ENCODE data around the gene MBD5.

Gene MBD5

DNA sequence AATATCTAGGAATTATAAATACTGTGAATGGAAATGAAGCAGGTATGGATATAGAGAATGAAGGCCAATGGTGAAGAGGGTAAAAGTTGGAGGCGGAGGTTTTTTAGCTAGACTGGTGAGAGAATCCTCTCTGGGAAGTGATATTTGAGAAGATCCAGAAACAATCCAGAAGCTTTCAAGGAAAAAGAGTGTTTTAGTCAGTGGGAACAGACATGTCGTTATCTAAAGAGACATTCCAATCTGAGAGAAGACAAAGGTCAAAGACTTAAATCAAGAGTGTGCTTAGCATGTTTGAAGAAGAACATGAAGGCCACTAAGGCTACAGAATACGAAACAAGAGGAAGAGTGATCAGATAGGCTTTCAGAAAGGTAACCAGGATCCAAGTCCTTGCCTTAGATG lies 211.0 kb downstream of the MBD5 start:
- no peak for DNase-seq (ENCODE audit: low read depth)

DNA sequence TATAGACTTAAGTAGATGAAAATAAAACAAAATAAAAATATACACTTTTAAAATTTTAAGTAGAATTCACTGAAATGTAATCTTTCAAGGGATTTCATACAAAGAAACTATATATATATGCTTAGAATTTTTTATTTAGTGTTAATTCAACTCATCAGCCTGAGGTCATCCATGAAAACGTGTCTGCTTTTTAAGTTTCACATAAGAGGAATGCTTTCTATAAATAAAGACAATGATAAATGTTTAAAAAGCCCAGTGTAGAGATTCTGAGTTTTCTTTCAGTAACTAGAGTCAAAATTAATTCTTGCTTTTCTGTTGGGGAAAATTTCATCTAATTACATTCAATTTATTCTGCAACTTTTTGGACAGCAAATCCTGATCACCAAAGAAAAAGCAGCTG lies 213.3 kb downstream of the MBD5 start:
- no peak for DNase-seq (ENCODE audit: low read depth)

DNA sequence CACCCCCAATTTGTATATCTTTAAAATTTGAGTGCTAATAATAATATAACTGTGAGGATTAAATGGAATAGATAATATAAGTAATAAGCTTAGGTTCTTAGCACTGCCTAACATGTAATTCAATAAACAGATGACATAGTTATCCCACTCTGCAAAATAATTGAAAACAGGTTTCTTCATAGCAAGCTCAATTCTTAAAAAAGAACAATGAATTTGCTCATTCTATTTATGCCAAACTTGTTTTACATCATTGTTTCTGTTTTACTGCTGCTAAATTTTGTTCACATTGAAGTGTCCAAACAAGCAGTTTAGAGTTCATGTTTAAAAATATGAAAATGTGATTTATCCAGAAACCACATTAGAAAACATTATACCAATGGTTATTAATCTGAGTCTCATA lies 217.0 kb downstream of the MBD5 start:
- DNase-seq (ENCODE audit: low read depth), result no peak

DNA sequence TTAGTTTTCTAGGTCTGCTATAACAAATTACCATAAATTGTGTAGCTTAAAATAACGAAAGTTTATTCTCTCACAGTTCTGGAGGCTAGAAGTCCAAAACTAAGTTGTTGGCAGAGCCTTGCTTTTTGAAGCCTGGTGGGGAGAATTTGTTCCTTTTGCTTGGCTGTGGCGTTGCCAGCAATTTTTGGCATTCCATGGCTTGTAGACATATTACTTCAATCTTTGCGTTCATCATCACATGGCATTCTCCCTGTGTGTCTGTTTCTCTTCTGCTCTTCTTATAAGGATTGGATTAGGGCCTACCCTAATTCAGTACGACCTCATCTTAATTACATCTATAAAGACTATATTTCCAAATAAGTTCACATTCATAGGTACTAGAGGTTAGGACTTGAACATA lies 217.7 kb downstream of the MBD5 start:
- DNase-seq (ENCODE audit: low read depth), result no peak

DNA sequence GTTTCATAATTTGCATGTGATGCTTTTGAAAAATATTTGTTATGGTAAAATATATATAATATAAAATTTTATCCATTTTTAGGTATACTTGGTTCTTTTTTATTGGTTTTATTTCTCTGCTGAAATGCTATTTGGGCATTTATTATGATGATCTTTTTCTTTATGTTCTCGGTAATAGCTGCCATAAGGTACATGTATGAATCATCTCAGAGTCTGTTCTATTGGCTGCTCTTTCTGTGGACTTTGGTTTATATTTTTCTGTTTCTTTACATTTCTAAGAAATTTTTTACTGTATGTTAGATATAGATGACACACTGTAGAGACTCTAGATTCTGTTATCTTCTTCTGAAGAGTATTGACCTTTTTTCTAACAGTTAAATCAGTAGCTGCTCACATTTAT lies 219.9 kb downstream of the MBD5 start:
- no peak for DNase-seq (ENCODE audit: low read depth)

DNA sequence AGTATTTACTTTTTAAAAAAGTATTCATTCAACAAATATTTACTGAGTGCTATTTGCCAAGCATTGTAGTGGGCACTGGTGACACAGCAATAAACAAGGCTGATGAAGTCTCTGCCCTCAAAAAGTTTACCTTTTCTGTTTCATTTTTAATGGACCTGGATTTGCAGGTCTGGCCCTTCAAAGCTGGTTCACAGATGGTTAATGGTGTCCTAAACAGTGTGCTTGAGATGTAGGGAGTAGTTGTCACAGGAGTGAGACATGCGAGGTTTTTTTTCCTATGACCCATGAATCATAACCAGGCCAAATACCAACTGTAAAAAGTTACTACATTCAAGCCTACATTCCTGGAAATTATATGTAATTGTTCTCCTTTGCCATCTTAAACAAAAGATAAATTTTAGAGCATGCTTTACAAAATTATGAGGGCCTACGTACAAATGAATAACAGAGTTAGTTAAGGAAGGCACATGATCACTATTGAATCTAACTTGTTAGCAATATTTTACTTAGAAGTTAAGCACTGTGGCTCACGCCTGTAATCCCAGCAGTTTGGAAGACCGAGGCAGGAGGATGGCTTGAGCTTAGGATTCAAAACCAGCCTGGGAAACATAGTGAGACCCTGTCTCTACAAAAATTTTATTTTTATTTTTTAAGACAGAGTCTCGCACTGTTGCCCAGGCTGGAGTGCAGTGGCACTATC lies 223.9 kb downstream of the MBD5 start:
- DNase-seq (ENCODE audit: low read depth), result no peak

DNA sequence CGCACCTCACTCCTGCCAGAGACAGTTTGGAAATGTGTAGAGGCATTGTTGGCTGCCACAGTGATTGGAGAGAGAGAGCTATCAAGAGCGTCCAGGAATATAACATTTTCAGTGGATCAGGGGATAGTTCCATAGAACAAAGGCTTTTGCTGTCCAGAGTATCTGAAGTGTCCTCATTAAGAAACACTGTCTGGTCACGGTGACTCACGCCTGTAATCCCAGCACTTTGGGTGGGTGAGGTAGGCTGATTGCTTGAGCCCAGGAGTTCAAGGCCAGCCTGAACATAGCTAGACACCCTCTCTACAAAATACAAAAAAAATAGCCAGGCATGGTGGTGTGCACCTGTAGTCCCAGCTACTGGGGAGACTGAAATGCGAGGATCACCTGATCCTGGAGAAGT lies 231.1 kb downstream of the MBD5 start:
- no peak for DNase-seq (ENCODE audit: low read depth)

DNA sequence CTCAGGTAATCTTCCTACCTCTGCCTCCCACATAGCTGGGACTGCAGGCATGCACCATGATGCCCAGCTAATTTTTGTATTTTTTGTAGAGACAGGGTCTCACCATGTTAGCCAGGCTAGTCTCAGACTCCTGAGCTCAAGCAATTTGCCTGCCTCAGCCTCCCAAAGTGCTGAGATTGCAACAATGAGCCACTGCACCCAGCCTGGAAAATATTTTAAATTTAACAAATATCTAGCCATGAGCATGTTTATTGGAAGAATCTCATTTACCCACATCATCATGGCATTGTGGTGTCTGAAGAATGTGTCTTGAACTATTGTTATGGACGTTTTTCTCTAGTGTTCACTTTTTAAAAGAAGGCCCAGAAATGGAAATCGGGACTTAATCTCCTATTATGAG lies 231.8 kb downstream of the MBD5 start:
- DNase-seq (ENCODE audit: low read depth), result no peak

DNA sequence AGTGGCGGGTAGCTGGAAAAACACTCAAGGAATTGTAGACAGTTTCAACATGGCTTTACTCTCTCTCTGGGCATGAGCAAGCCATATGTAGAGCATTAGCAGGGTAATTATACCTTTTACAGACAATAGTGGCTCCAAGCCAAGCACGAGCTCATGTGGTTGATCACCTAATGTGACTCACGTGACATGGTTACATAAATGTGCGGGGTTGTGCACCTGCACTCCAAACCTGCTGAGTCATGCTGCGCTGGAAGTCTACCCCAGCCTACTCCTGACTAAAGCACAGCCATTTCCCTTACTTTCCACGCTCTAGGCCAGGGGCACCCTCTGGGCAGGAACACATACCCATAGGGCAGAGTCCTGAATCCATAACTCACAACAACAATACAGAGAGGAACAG lies 232.8 kb downstream of the MBD5 start:
- DNase-seq (ENCODE audit: low read depth), result no peak

DNA sequence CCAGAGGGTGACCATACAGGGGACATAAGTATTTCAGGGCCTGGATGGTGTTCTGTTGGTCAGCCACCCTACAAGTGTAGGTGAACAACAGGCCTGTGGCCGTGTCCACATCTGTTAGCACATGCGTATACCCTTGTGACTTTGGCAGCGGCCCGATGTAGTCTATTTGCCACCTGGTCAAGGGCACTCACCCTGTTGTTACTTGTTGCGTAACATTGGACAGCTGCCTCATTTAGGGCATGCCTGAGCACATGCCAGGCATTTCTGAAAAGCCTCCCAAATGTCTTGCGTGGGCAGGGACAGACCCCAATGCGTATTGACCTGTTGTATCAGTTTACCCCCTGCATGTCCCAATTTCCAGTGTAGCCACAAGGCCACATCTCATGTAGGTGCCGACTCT lies 235.0 kb downstream of the MBD5 start:
- DNase-seq (ENCODE audit: low read depth), result no peak

DNA sequence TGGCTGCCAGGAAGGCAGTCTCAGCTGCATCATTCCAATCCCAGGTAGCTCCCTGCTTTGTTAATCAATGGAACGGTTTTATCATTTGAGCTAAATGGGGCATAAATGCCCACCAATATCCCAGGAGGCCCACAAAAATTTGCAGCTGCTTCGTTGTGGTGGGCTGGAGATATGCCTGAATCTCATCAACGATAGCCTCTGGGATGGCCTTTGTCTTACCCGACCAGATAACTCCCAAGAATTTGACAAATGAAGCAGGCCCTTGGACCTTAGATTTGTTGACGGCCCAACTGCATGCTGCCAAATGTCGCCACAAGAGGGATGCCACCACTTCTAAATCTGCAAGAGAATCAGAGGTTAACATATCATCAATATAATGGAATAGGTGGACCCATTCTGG lies 236.4 kb downstream of the MBD5 start:
- no peak for DNase-seq (ENCODE audit: low read depth)

DNA sequence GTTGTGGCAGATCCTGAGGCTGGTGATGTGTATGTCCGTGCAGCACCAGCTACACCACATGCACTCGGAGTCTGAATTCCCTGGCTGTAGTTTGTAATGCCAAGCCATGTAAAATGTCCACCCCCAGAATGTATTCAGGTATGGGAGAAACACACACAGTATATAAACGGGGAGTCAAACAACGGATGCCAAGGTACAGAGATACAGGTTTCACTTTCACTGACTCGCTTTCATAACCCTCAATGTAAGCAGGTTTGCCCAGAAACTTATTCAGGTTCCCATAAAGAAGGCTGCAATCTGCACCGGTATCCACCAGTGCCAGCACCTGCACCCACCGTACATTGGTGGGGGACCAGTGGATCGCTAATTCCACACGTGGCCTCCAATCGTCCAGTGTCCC lies 237.2 kb downstream of the MBD5 start:
- DNase-seq (ENCODE audit: low read depth), result no peak

DNA sequence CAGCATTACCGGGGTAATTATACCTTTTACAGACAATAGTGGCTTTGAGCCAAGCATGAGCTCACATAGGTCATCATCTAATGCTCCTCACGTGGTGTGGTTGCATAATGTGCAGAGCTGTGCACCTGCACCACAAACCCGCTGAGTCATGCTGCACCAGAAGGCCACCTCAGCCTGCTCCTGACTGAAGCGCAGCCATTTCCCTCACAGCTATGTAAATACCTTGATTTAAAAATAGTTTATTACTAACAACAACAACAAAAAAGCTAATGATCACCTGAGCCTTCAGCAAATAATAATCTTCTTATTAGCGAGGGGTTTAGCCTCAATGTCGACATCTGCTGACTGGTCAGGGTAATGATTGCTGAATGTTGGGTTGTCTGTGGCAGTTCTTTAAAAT lies 238.8 kb downstream of the MBD5 start:
- no peak for DNase-seq (ENCODE audit: low read depth)

DNA sequence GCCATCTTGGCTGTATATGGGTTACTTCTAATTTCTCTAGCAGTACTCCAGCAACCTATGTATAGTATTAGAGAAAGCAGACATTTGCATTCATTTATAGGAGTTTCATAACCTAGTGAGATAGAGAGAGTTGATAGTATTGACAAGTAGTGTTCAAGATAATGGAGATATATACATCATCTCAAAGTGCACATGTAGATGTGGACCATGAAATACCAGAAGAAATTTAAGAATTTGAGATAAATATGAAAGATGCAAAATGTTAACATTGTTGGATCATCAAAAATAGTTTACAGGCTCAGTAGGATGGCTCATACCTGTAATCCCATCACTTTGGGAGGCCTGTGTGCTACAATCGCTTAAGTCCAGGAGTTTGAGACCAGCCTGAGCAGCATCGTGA lies 243.0 kb downstream of the MBD5 start:
- DNase-seq (ENCODE audit: low read depth), result no peak

DNA sequence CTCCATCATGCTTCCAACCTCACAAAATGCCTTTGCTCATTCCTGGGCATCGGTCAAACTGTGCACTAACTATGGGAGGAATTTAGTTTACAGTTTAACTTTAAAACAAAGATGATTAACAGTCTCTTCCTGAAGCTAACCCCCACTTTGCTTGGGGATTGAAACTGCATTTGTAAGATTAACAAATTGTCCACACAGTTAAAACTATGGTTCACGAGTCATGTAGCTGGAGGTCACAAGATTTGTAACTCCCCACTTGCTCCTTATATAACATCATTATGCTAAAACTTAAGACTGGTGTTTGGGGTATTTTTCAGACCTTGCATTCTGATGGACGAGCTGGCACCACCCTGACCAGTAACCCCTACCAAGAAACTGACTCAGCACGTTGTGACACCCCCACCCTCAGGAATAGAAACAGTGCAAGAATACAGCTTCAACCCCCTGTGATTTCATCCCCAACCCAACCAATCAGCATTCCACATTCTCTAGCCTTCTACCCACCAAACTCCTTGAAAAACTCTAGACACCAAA lies 252.3 kb downstream of the MBD5 start:
- no peak for DNase-seq (ENCODE audit: low read depth)

DNA sequence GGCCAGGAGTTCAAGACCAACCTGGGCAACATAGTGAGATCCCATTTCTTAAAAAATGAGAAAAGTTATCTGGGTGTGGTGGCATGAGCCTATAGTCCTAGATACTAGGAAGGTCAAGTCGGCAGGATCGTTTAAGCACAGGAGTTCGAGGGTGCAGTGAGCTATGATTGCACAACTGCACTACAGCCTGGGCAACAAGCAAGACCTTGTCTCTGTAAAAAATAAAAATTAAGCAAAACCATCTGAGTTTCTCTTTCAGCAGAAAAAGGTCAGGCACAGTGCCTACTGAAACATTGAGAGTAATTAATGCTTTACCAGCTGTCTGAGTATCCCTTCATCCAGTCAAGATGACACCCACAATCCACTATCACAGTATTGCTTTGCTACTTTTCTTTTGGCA lies 258.3 kb downstream of the MBD5 start:
- DNase-seq (ENCODE audit: low read depth), result no peak

DNA sequence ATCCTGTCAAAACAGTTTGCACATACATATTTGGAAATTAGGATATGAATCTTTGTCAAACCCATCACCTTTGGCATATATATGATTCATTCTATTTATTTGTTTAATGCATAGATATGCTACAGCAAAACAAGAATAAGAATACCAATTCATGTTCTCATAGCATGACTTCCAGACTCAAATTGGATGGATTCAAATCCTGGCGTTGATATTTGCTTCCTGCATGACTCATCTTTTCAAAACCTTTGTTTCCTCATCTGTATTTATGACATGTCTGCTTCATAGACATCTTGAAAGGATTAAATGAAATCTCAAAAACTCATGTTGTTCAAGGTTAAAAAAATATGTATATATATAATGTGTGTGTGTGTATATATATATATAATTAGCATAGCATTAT lies 261.3 kb downstream of the MBD5 start:
- no peak for DNase-seq (ENCODE audit: low read depth)

DNA sequence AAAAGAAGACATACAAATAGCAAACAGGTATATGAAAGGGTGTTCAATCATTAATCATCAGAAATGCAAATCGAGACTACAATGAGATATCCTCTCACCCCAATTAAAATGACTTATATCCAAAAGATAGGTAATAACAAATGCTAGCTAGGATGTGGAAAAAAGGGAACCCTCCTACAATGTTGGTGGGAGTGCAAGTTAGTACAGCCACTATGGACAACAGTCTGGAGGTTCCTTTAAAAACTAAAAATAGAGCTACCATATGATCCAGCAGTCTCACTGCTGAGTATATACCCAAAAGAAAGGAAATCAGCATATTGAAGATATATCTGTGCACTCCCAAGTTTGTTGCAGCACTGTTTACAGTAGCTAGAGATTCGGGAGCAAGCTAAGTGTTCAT lies 271.5 kb downstream of the MBD5 start:
- no peak for DNase-seq (ENCODE audit: low read depth)

DNA sequence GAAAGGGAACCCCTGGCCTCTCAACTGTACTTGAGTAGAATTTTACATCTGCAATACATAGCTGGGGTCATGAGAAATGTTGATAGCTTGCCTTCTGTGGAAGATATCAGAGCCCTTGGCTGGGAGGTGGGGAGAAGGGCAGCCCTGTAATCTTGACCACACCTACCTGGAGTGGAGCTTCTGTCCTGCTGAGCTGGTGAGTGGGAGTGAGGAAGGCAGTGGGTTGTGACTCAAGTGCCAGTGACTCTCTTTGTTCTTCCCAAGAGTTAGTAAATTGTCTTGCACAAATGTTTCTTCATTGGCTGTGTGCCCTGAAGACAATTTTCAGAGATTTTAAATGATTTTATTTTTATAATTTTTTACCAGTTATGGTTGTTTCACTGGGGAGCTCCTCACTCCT lies 277.3 kb downstream of the MBD5 start:
- no peak for DNase-seq (ENCODE audit: low read depth)

DNA sequence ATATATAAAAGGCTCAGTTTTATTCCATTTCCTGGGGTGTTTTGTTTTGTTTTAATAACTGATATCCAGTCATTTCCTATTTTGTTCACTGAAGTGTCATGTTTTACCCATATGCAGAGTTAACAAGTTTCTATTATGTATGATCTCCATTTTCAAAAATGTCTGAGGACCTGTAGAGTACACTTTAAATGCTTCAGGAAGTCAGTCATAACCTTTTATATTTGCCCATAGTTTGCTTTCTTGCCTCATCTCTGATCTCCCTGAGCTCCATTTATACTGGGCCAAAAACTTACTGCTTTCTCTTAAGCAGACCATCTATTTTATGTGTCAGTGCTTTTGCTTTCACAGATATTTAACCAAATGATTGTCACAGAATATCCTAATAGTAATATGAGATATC lies 278.7 kb downstream of the MBD5 start:
- no peak for DNase-seq (ENCODE audit: low read depth)

DNA sequence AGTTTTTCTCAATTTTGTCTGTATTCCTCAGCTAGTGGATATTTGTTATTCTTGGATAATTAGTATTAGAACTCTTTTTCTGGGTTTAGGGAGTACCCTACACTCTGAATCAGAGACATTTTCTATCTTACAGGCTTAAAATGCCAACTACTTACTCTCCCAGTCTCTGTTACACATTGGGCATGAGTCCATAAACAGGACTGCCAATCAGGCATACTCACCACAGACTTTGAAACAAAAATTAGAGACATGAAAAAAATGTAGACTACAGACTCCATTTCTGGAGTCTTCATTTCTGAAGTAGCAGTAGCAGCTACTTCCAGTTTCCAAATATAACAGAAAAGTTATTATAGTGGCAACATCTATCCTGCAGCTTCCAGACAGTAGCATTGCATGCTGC lies 279.7 kb downstream of the MBD5 start:
- no peak for DNase-seq (ENCODE audit: low read depth)

DNA sequence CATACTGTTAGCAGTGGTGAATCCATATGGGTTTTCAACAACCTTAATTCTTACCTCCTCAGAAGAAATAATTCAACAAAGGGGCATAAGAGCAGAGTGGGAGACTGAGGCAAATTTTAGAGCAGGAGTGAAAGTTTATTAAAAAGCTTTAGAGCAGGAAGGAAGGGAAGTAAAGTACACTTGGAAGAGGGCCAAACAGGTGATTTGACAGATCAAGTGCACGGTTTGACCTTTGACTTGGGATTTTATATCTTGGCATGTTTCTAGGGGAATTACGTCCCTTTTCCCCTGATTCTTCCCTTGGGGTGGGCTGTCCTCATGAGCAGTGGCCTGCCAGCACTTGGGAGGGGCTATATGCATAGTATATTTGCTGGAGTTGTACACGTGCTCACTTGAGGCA lies 280.5 kb downstream of the MBD5 start:
- no peak for DNase-seq (ENCODE audit: low read depth)

DNA sequence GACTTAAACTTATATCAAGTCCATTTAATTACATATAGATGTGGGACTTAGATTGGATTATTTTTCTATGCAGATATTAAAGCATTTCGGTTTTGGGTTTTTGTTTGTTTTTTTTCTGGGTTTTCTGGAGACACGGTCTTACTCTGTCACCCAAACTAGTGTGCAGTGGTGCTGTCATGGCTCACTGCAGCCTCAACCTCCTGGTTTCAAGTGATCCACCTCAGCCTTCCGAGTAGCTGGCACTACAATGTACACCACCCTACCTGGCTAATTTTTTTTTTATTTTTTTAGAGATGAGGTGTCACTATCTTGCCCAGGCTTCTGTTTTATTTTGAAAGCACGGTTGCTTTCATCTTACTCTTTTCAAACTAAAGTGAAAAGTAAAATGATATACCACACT lies 281.6 kb downstream of the MBD5 start:
- DNase-seq (ENCODE audit: low read depth), result no peak

DNA sequence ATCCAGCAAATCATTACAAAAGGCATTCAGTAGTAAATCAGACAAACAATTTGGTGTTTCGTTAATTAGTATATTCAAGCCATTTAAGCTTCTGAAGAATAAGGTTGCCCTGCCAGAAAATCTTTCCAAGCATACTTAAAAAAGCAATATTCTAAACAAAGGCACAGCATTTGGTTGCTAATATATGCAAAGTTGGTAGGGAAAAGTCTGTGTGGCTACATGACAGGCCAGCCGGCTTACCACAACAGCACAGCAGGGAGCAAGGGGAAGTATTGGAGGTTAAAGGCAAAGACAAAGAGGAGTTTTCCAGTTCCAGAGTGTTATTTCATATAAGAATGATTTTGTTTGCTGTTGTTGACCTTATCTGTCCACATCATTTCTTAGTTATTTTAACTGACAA lies 282.3 kb downstream of the MBD5 start:
- no peak for DNase-seq (ENCODE audit: low read depth)

DNA sequence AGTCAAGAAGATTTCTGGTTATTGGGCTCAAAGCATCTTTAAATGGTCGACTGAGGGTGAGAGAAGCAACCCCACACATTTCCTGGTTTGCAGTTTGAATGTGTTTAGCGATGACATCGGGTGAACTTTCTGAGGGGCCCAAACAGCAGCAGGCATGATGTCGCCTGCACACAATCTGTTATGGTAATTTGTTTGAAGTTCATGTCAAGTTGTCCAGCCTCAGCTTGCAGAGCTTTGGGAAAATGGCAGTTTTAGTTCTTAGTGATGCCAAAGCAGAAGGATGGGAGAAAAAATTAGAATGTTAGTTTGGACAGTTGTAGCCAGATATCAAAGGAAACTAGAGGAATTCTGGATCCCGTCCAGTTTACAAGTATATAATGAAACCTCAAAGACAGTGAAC lies 284.6 kb downstream of the MBD5 start:
- no peak for DNase-seq (ENCODE audit: low read depth)
